ENCODE data around the gene POP5.
"Not testable (repeated sequence)": the region's sequence is repeated elsewhere in the genome, so short reads cannot be mapped to it uniquely, and the experiment has no call there.

The POP5 gene, protein sequence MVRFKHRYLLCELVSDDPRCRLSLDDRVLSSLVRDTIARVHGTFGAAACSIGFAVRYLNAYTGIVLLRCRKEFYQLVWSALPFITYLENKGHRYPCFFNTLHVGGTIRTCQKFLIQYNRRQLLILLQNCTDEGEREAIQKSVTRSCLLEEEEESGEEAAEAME

GRCh38 chr12:120580787-120581723, at the start of gene POP5:
Gene POP5, minus strand, starts transcription at chr12:120581402. Its CDS starts 40 bp downstream, at chr12:120581362.
- DNase-seq (ENCODE audit: low spot score): peak; percentile 99

- no peak for DNase-seq (ENCODE audit: low spot score)
Observed at GRCh38 chr12:120630104-120630892, 49.1 kb upstream of the POP5 start.

GRCh38 chr12:120628919-120629318, 47.7 kb upstream of the POP5 start:
- no peak for DNase-seq (ENCODE audit: low spot score)

GRCh38 chr12:120625557-120626419, 44.6 kb upstream of the POP5 start:
- DNase-seq (ENCODE audit: low spot score): peak; percentile 11

- no peak for DNase-seq (ENCODE audit: low spot score)
Observed at GRCh38 chr12:120620624-120621023, 39.4 kb upstream of the POP5 start.

GRCh38 chr12:120618954-120619615, 37.9 kb upstream of the POP5 start:
- DNase-seq (ENCODE audit: low spot score): no peak

GRCh38 chr12:120617767-120618166, 36.6 kb upstream of the POP5 start:
- DNase-seq (ENCODE audit: low spot score): not testable (repeated sequence)

DNA sequence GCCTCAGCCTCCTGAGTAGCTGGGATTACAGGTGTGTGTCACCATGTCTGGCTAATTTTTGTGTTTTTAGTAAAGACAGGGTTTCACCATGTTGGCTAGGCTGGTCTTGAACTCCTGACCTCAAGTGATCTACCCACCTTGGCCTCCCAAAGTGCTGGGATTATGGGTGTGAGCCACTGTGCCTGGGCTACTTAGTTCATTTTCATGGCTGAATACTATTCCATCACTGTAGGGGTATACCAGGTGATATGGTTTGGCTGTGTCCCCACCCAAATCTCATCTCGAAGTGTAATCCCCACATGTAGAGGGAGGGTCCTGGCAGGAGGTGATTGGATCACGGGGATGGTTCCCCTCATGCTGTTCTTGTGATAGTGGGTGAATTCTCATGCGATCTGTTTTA, 36.0 kb upstream of the POP5 start:
- DNase-seq (ENCODE audit: low spot score): not testable (repeated sequence)

DNA sequence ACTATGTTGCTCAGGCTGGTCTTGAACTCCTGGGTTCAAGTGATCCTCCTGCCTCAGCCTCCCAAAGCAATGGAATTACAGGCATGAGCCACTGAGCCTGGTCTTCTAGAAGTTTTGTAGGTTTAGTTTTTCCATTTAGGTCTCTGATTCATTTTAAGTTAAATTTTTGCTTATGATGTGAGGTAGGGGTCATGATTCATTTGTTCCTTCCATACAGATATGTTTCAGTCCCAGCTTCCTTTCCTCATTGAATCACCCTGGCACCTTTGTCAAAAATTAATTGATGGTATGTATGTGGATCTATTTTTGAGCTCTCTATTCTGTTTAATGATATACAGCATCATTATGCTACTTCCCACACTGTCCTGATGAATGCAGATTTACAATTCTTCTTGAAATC, 33.6 kb upstream of the POP5 start:
- no peak for DNase-seq (ENCODE audit: low spot score)

DNA sequence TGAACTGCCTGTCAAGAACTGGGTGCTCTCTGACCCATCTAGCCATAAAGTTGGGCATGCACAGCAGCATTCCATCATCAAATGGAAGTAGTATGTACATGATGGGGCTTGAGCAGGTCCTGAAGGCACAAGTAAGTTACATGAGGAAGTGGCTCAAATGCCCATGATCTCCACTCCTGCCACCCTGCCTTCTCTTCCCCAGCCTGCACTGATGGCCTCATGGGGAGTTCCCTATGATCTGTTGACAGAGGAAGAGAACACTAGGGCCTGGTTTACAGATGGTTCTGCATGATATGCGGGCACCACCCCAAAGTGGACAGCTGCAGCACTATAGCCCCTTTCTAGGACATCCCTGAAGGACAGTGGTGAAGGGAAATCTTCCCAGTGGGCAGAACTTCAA, 30.3 kb upstream of the POP5 start:
- DNase-seq (ENCODE audit: low spot score): not testable (repeated sequence)

DNA sequence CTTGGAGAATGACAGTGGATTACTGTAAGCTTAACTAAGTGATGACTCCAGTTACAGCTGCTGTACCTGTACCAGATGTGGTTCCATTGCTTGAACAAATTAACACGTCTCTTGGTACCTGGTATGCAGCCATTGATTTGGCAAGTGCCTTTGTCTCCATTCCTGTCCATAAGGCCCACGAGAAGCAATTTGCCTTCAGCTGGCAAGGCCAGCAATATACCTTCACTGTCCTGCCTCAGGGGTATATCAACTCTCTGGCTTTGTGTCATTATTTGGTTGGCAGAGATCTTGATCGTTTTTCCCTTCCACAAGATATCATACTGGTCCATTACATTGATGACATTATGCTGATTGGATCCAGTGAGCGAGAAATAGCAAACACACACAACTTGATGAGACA, 29.4 kb upstream of the POP5 start:
- no peak for DNase-seq (ENCODE audit: low spot score)

DNA sequence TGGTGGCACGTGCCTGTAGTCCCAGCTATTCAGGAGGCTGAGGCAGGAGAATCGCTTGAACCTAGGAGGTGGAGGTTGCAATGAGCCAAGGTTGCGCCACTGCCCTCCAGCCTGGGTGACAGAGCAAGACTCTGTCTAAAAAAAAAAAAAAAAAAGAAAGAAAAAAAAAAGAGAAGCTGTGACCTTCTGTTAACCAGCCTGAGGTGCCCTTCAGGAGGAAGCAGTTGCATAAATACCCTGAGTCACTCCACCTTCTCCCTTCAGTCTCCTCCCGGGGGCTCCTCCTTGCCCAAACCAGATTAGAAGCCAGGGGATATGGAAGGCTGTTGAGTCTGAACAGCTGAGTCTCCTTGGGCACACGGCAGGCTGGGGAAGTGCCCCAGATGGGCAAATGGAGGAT, 21.2 kb upstream of the POP5 start:
- DNase-seq (ENCODE audit: low spot score): not testable (repeated sequence)

GRCh38 chr12:120599672-120600552, 18.7 kb upstream of the POP5 start:
- DNase-seq (ENCODE audit: low spot score): no peak

DNA sequence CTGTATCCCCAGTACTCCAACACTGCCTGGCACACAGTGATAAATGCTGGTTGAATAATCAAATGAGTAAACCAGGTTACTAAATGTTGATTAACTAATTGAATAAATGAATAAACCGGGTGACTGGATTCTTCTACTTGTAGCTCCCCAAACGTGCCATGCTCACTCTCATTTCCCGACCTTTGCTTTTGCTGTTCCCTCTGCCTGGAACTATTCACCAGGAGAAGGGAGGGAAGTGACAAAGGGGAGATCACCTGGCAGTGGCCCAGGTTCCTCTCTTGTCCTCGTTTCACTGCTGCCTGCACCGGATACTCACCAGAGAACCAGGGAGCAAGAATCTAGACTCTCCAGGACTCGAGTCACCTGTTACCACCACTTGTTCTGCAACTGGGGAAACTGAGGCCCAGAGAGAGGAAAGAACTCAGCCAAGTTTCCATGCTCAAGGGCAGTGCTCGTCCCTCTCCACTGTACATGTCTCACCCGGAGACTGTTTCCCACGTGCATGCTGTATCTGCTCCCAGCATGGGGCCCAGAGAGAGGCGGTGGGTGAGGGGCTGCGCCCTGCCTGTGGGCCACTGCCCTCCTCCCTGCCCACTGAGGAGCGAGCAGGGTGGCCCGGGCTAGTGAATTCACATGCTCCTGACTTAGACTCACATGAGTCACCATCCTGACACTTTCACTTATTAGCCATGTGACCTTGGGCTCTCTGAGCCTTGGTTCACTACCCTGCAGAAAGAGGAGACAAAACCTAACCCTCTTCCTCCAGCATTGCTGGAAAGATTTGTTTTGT, 17.7 kb upstream of the POP5 start:
- DNase-seq (ENCODE audit: low spot score): no peak

DNA sequence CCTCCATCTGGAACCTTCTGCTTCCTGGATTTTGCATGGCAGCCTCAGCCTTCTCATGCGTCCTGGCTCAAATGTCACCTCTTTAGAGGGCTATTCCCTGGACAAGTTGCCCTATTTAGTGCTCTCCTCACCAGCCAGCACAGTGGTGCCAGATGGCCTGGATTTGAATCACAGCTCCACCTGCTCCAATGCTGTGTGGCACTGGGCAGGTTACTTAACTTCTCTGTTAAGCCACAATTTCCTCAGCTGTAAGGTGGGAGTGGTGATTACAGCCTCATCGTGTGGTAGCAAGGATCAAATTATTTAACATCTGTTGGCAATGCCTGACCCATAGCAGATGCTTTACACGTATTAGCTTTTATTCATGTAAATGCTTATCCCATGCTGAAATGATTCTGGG, 16.7 kb upstream of the POP5 start:
- no peak for DNase-seq (ENCODE audit: low spot score)

DNA sequence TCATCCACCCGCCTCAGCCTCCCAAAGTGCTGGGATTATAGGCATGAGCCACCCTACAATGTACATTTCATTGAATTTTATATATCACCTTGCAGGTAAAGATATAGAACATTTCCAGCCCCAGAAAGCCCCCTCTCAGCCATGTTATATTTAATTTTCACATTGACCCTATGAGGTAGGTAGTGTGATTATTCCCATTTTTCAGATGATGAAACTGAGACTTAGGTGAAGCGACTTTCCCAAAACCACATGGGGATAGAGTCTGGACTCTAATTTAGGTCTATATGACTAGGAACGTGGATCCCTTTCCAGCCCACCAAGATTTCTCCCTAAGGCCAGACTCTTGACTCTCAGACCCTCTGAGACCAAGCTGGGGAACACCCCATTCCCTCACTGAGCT, 15.7 kb upstream of the POP5 start:
- no peak for DNase-seq (ENCODE audit: low spot score)

- DNase-seq (ENCODE audit: low spot score): no peak
Observed at GRCh38 chr12:120592121-120593049, 11.2 kb upstream of the POP5 start.

DNA sequence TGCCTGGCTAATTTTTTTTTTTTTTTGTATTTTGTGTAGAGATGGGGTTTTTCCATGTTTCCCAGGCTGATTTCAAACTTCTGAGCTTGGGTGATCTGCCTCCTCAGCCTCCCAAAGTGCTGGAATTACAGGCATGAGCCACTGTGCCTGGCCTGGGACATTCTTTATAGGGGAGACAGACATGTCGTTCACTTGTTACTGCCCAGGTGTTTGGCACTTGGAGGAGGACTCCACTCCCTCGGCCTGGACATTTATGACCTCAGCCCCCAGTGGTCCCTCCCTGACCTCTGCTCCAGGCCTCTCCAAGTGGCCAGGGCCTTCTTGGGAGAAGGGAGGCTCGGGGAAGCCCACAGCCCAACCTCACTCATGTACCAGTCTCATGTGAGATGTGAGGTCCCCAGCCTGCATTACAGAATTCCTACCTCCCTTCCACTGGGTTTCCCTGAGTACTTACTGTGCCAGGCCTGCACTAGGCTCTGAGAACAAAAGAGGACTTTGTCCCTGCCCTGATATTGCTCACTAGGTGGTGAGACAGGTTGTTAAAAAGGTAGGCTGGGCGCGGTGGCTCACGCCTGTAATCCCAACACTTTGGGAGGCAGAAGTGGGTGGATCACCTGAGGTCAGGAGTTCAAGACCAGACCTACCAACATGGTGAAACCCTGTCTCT, 9.7 kb upstream of the POP5 start:
- DNase-seq (ENCODE audit: low spot score): no peak

All from activated CD4-positive, alpha-beta T cell treated with anti-CD3 and anti-CD28 coated beads, Interleukin-2, Interleukin-4, amounts not matched to agents 100 ng/mL and 50 ng/mL, durations not matched to agents 16 hours and 8 hours (primary cell).